Inflammatory macrophage (primary cell): ENCODE data around the gene SLC22A5.

Experiments used
- DNase-seq, 2 donors: peaks; one replicate each; pipeline ENCODE4 v3.0.0-alpha.2; 2020 to 2022
- total RNA-seq, 18 experiments: gene quantifications; one replicate each; lab custom pipeline; 2026; ENCODE audit warnings: mixed read lengths in 6 of 18, inconsistent platforms in 2 of 18; lab: John Stamatoyannopoulos, UW

Gene SLC22A5
- total RNA-seq, result 2.3 to 24.0 (median 11.3) reads per million in 18 experiments

DNA sequence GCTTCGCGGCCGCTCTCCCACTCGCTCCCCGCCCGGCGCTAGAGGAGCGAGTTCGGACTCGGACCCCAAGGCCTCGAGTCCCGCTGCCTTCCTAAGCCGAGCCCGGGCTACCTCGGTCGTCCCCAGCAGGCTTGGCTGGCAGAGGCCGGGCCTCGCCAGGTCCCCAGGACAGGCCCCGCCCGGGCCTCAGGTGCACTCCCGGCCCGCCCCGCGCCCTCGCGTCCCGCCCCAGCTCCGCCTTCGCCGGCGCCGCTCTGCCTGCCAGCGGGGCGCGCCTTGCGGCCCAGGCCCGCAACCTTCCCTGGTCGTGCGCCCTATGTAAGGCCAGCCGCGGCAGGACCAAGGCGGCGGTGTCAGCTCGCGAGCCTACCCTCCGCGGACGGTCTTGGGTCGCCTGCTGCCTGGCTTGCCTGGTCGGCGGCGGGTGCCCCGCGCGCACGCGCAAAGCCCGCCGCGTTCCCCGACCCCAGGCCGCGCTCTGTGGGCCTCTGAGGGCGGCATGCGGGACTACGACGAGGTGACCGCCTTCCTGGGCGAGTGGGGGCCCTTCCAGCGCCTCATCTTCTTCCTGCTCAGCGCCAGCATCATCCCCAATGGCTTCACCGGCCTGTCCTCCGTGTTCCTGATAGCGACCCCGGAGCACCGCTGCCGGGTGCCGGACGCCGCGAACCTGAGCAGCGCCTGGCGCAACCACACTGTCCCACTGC, at the start of gene SLC22A5:
TSS of gene SLC22A5 (plus strand) at position 237 of the 707 bp plus-strand sequence. CDS start at position 500, 263 bp downstream.
- DNase-seq, result peak; percentile 36 to 59

DNA sequence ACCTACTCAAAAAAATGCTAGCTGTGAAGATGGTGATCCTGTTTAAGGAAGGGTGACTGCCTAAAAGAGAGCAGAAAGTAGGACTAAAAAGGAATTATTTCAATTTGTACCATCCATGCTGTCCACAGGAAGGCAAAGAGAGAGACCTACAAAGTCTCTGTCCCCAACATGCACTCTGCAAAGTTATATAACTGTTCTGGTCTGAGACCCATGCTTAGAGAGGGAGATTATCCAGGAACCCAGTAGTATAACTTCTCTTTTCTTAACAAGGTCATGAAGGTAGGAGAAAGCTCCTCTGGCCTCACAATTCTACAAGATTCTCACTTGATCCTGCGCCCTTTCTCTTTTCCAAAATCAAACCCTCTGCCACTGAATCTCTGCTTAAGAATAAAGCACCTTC, 49.5 kb upstream of the SLC22A5 start:
- no peak for DNase-seq

DNA sequence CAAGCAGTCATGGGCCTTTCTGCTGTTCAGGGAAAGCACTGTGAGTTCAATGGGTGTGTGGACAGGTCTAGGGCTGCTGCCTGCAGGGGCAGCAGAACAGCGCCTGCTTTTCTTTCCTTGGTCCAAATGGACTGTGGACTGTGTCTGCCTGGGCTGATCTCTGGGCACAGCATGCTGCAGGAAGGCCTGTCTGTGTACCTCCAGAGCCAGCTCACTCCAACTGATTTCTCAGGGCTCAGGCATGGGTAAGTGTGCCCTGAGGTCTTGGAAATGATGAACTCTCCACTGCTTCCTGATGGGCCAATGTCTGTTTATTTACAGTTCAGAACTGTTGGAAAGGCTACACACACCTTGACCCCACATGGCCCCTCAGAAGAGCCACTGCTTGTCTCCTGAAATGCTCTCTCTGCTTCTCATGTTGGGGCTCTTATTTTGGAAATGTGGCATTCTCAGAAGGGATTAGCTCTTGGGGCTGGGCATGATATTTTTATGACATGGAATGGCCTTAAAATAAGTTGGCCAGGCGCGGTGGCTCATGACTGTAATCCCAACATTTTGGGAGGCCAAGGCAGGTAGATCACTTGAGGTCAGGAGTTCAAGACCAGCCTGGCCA, 48.3 kb upstream of the SLC22A5 start:
- no peak for DNase-seq

DNA sequence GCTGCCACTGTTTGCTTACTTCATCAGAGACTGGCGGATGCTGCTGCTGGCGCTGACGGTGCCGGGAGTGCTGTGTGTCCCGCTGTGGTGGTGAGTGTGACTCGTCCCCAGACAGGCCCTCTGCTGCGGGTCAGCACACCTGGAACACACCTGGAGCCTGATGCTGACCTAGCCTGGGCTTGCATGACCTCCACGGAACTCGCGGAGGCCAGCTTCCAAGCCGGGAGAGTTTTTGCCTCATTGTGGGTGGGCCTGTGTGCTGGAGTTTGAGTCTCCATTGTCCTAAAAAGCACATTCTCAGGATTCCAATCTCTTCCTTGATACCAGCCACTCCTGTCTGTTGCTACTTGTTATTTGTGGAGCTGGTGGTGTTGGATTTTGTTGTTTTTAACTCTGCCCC, 47.2 kb upstream of the SLC22A5 start:
- no peak for DNase-seq

DNA sequence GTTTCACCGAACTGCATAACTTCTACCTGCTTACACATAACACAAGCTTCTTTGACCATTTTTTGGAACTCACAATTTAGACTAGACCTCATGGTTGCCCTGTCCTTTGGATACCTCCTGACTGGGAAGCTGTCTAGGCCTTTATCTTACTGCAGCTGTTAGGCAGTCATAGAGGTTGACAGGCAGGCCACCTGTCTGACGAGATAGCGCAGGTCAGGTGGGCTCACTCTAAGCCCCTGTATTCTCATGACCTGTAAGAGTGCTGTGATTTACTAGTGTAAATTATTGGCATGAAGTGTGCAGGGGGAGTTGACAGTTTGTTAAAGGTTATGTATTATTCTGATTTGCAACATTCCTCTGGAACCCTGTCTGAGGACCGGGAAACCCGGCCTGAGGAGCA, 46.3 kb upstream of the SLC22A5 start:
- DNase-seq, result no peak

DNA sequence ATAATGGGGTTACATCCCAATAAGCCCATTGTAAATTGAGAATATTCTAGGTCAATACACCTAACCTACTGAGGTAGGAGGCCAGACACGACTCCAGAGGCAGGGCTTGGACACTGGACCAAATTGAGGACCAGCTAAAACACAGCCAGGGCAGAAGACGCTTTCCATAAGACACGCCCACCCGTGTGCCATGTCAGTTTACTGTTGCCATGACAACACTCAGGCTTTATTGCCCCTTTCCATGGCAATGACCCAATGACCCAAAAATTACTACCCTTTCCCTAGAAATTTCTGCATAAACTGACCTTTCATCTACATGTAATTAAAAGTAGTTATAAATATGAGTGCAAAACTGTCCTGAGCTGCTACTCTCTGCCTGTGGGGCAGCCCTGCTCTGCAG, 43.8 kb upstream of the SLC22A5 start:
- DNase-seq, result no peak

DNA sequence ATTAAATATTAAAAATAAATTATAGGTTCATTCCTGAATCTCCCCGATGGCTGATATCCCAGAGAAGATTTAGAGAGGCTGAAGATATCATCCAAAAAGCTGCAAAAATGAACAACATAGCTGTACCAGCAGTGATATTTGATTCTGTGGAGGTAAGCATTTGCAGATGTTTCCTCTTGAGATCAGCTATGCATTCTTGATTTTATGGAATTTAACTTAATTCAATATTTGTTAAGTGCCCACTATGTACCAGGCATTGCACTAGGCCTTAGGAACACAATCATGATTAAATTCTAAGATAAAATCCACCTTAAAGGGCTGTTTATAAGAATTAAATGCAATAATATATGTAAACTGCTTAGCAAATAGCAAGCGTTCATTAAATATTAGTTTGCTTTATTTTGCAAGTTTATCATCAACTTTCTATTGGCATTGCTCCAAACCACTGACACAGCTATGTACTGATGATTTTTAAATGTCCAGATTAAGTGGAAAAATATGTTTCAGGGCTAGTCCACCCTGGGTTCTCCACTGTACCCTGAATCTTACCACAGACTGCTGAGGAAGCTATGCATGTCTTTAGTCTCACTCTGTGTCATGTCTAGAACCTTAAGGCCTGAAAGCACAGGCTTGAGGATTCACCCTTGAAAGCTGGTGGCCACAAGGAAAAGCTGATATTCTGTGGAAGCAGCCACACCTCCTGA, 42.1 kb upstream of the SLC22A5 start:
- DNase-seq, result no peak

DNA sequence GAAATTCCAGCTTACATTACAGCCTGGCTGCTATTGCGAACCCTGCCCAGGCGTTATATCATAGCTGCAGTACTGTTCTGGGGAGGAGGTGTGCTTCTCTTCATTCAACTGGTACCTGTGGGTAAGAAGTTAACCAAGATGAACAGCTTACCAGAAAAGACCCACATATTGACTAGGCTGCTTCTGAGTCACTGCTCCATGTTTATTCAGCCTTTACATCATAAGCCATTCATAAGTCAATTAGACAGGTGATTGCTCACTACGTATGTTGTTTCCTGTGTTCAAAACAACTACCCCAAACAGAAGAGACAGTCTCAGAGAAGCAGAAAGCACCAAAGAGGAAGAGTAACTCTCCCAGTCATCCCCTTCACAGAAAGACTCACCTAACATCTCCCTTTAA, 34.7 kb upstream of the SLC22A5 start:
- DNase-seq, result no peak

DNA sequence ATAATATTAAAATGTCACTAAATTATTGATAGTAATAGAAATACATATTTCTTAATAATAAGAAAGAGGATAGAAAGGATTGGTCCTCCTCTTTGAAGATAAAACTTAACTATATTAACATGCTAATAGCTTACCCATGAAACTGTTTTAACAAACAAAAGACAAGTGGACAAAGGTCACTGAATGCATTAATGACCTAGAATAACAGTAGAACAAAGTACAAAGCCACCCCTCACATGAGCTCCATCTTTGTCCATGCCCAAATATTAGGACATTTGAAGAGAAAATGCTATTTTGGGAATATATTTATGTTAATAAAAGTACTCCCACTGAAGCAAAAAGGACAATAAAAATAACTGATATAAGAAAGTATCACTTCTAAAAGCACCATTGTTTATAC, 34.1 kb upstream of the SLC22A5 start:
- no peak for DNase-seq

DNA sequence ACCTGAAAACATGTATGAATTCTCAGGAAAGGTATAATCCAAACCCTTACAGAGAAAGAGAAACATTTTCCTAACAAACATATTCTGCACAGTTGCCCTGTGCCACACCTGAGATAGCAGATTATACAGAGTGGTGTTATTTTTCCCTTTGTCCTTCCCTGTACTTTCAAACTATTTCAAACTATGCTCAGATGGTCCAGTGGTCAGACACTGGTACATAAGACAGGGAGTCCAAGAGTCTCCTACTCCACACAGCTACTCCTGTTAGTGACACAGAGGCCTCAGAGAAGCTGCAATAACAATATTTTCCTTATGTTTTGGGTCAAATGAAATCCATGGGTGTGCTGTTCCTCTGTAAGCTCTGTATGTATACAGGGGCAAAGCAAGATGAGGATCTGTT, 30.0 kb upstream of the SLC22A5 start:
- DNase-seq, result no peak

DNA sequence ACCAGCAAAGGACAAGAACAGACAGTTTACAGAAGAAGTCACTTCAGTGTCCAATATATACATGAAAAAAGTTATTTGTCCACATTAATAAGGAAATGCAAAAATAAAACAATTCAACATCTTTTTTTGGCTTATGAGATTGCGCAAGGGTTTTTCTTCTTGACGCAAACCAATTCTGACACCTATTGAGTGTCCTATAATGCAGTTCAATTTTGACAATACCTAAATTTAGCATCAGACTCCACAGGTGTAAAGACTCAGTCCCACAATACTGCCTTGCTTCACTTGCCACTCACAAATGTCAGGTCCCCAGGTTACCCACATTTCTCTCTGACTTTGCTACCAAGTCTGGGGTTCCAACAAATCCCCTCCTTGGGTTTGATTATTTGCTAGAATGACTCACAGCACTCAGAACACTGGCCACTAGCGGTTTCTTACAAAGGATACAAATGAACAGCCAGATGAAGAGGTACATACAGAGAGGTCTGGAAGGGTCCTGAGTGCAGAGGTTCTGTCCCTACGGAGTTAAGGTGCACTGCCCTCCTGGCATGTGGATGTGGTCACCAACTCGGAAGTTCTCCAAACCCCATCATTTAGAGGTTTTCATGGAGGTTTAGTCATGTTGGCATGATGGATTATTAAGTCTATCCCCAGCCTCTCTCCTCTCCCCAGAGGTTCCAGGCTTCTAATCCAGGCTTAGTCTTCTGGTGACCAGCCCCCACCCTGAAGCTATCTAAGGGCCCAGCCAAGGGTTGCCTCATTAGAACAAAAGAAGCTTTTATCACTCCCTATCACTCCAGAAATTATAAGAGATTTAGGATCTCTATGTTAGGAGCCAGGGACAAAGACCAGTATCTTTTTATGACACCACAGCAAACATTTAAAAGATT, 27.0 kb upstream of the SLC22A5 start:
- DNase-seq, result no peak

DNA sequence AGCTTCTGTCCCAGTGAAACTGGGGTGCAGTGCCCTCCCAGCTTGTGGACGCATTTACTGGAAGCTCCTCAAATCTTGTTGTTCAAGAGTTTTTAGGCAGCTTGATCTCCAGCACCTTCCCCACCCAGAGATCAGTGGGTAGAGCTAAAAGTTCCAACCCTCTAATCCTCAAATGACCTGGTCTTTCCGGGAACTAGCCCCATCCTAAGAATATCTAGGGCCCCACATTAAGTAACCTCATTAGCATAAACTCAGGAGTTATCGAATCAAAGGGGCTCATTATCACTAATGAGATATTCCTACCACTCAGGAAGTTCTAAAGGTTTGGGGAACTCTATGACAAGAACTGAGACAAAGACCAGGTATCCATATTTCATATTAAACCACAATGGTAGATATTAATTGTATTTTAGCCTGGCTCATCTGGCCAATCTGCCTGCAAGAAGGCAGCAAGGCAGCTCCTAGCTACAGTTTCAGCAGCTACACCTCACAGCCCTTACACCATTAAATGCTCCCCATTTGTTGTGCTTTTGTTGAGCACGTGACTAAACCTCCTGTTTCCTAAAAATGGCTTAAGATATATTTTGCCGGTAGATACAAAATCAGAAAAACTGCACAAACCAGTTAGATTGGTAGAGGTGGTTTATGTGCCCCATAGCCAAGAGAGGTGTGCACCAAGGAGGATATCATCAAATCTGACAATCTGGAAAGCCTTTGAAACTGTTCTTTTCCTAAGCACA, 24.6 kb upstream of the SLC22A5 start:
- DNase-seq, result no peak

DNA sequence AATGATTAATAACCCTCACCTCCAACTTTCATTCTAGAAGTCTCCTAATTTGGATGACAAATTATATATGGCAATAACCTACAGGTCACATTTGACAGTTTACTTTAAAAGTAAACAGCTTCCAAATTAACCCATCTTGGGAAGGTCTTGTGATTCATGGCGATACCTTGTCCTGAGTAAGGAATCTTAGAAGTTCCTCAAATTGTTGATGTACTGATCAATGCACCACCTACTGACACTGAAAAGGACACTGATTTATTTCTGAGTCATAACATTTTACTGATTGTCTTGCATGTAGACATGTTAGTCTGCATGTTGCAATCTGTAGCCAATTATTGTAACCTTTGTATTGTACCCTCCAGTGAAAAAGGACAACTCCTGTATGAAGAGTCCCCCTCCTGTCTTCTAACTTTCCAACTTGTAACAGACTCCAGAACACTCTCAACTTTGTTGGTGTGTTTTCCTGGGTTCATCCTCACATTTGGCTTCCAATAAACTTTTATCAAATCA, 16.0 kb upstream of the SLC22A5 start:
- DNase-seq, result no peak

DNA sequence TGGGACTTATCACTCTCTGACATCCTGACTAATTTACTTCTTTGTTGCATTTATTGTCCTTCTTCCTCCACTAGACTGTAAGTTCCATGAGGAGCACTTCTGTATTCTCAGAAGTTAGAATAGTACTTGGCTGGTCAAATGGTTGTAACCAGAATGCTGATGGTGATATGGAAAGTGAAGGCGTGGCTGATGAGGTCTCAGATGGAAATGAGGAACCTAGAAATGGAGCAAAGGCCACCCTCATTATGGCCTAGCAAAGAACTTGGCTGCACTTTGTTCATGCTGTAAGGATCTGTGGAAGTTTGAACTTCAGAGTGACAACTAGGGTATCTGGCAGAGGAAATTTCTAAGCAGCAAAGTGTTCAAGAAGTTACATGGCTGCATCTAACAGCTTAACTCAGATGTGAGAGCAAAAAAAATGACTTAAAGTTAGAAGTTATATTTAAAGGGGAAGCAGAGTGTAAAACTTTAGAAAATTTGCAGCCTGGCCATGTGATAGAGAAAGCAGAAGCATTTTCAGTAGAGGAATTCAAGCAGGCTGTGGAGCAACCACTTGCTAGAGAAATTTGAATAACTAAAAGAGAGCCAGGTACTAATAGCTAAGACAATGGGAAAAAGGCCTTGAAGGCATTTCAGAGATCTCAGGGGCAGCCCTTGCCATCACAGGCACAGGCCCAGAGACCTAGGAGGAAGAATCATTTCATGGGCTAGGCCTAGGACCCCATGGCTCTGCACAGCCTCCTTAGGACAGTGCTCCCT, 14.9 kb upstream of the SLC22A5 start:
- peak; percentile 86 to 92 for DNase-seq

DNA sequence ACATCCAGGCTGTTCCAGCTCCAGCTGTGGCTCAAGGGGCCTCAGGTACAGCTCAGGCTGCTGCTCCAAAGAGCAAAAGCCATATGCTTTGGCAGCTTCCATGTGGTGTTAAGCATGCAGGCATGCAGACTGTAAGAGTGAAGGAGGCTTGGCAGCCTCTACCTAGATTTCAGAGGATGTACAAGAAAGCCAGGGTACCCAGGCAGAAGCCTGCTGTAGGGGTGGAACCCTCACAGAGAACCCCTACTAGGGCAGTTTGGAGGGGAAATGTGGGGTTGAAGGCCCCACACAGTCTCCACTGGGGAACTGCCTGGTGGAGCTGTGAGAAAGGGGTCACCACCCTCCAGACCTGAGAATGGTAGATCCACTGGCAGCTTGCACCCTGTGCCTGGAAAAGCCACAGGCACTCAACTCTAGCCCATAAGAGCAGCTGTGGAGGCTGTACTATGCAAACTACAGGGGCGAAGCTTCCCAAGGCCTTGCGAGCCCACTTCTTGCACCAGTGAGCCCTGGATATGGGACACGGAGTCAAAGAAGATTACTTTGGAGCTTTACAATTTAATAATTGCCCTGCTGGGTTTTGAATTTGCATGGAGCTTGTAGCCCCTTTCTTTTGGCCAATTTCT, 14.3 kb upstream of the SLC22A5 start:
- DNase-seq, result no peak

DNA sequence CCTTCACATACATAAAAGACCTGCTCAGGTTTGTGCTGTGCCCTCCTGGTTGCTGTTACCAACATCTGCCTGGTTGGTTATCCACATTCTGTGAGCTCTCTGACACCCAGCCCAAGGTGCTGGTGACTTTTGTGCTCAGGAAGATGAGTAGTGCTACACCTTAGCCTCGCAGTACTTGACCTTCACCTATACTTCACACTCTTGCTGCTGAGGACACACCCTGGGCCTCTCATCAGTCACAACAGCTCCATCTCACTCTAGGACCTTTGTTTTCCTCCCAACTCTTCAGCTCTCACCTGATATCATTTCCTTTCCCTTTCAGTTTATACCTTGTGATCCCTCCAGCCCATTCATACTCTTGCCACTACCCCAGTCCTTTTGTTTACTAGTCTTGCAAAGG, 10.7 kb upstream of the SLC22A5 start:
- DNase-seq, result no peak

DNA sequence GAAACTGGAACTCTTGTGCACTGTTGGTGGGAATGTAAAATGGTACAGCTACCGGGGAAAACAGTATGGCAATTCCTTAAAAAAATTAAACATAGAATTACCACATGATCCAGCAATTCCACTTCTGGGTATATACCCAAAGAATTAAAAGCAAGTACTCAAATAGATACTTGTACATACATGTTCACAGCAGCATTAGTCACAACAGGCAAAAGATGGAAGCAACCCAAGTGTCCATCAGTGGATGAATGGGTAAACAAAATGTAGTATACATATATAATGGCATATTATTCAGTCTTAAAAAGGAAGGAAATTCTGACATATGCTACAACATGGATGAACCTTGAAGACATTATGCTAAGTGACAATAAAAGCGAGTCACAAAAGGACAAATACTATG, 7.4 kb upstream of the SLC22A5 start:
- no peak for DNase-seq

DNA sequence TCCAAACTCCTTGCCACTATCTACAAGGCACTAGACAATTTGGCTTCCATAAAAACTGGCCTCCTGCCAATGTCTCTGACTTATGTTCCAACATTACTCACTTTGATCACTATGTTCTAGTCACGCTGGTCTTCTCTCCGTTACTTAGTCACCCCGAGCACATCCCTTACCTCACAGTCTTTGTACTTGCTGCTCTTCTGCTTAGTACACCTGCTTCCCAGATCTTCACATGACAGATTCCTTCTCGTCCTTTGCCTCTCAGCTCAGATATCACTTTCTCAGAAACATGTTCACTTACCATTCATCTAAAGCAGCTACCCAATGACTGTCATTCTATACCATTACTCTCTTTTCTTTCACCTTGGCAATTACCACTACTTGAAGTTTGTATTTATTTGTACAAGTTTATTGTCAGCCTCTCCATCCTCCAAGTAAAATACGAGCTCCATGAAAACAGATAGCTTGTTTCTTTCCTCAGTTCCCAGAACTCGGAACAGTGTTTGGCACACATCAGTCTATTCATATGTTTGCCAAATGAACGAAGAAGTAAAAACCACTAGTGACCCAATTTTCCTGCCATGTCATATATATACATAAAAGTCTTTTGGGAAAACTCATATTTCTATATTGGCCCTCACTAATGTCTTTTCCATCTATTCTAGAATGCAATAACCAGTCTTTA, 5.9 kb upstream of the SLC22A5 start:
- peak in 1 of 2 donors; percentile 12 for DNase-seq

DNA sequence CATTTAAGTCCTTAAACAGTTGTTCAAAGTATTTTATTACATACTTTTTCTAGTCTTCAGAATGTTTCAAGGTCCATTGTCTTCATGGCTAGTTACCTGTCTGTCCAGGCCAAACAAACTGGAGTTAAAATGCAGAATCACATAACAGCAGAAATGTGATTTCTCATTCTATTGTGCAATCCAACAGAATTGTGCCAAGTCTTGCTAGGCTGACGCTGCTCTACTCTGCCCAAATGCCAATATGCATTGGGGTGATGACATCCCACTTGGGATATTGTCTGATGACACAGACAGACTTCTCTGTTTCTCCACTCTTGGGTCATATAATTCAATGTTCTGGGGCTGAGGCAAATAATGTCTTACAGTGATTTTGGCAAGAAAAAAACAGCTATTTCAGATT, 5.2 kb upstream of the SLC22A5 start:
- DNase-seq, result peak; percentile 91 to 97

DNA sequence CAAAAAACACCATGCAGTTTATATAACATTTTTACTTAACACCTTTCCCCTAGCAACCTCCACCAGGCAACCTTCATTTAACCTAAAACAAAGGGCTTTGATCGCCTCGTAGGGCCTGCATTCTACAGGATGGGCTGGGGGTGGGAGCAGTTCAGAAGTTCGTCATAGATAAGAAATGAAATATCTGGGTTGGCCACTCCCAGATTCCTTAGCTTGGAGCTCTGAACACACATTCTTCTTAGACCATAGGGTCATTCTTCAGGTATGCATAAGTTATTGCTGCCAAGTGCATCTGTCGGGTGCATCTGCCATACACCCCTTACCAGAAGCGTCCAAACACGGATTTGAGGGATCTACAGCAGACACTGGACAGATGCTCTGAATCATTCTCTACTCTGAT, 4.3 kb upstream of the SLC22A5 start:
- DNase-seq, result no peak
